Endometrium (tissue), 2 donors: ENCODE results near the gene HHIP.

ENCODE experiments used
- FAIRE-seq: peaks from 2 replicates; lab custom pipeline; 2012; peaks lifted over from hg19 to GRCh38; lab: Jason Lieb, UNC
- donor health status: control.
- donor health status: control.

Gene HHIP

GRCh38 chr4:144705601-144706590 lies 59.9 kb downstream of the HHIP start:
- FAIRE-seq = peak; percentile 60

- FAIRE-seq = no peak
These were observed 63.2 kb downstream of the HHIP start for GRCh38 chr4:144709159-144709558.

- peak; percentile 81 for FAIRE-seq
These were observed 64.0 kb downstream of the HHIP start for GRCh38 chr4:144709793-144710525.

- no peak for FAIRE-seq
These were observed 64.6 kb downstream of the HHIP start for GRCh38 chr4:144710526-144710912.

GRCh38 chr4:144711700-144712456 lies 65.9 kb downstream of the HHIP start:
- FAIRE-seq = no peak

- no peak for FAIRE-seq
These were observed 66.8 kb downstream of the HHIP start for GRCh38 chr4:144712775-144713174.

GRCh38 chr4:144714166-144714565 lies 68.2 kb downstream of the HHIP start:
- no peak for FAIRE-seq

- FAIRE-seq = no peak
These were observed 69.3 kb downstream of the HHIP start for GRCh38 chr4:144715230-144715629.

- FAIRE-seq = no peak
These were observed 70.8 kb downstream of the HHIP start for GRCh38 chr4:144716778-144717177.

- no peak for FAIRE-seq
These were observed 73.1 kb downstream of the HHIP start for GRCh38 chr4:144718958-144719512.

- FAIRE-seq = no peak
These were observed 74.5 kb downstream of the HHIP start for GRCh38 chr4:144720491-144720890.

GRCh38 chr4:144721994-144722393 lies 76.0 kb downstream of the HHIP start:
- no peak for FAIRE-seq

- no peak for FAIRE-seq
These were observed 77.5 kb downstream of the HHIP start for GRCh38 chr4:144723471-144723870.

GRCh38 chr4:144729175-144729574 lies 83.2 kb downstream of the HHIP start:
- FAIRE-seq = no peak

GRCh38 chr4:144732584-144733428 lies 86.8 kb downstream of the HHIP start:
- FAIRE-seq = no peak

GRCh38 chr4:144733566-144733965 lies 87.6 kb downstream of the HHIP start:
- FAIRE-seq = no peak

- no peak for FAIRE-seq
These were observed 88.6 kb downstream of the HHIP start for GRCh38 chr4:144734522-144734921.

GRCh38 chr4:144738649-144739048 lies 92.7 kb downstream of the HHIP start:
- no peak for FAIRE-seq

- no peak for FAIRE-seq
These were observed 93.6 kb downstream of the HHIP start for GRCh38 chr4:144739511-144740033.

GRCh38 chr4:144740316-144740715 lies 94.4 kb downstream of the HHIP start:
- FAIRE-seq = no peak
